SK-N-SH treated with all-trans-retinoic acid at 6 μM for 48 hours (cell line): ENCODE results near the gene TMEM139.
A peak's percentile ranks its signal among the peaks of the same experiment; 100 is the strongest.

Experiments used
- ATAC-seq: fragments of 200-7000 bp; cut with Tn5 transposase; 3 replicates; pipeline ENCODE4 v1.9.1; 2020; ENCODE audit warnings: mild to moderate bottlenecking, moderate library complexity
- ARNTL ChIP-seq: fragments of 450-650 bp; formaldehyde crosslinking; IDR thresholded peaks from 2 replicates; pipeline ENCODE4 v1.5.0; 2020; ENCODE audit warnings: low read depth, mild to moderate bottlenecking, moderate library complexity, borderline replicate concordance
- BACH2 ChIP-seq: fragments of 250-450 bp; sonication (Bioruptor Pico); IDR thresholded peaks from 2 replicates; pipeline ENCODE4 v1.9.0; 2021; ENCODE audit warnings: mild to moderate bottlenecking, borderline replicate concordance
- CSDC2 ChIP-seq: fragments of 250-450 bp; sonication (Bioruptor Pico); IDR thresholded peaks from 2 replicates; pipeline ENCODE4 v1.5.0; 2020; ENCODE audit warnings: mild to moderate bottlenecking, moderate library complexity
- GLIS3 ChIP-seq: fragments of 250-450 bp; sonication (Bioruptor Pico); IDR thresholded peaks from 2 replicates; pipeline ENCODE4 v1.5.0; 2020; ENCODE audit warnings: mild to moderate bottlenecking, moderate library complexity
- ISL1 ChIP-seq: fragments of 250-450 bp; sonication (Bioruptor Pico); IDR thresholded peaks from 2 replicates; pipeline ENCODE4 v2.1.2; 2022; ENCODE audit warnings: mild to moderate bottlenecking, moderate library complexity
- OSR1 ChIP-seq: fragments of 250-450 bp; sonication (Bioruptor Pico); IDR thresholded peaks from 2 replicates; pipeline ENCODE4 v1.8.0; 2022; ENCODE audit warnings: moderate library complexity, mild to moderate bottlenecking, inconsistent platforms
- PPARA ChIP-seq: fragments of 250-450 bp; sonication (Bioruptor Pico); IDR thresholded peaks from 2 replicates; pipeline ENCODE4 v1.5.0; 2020; ENCODE audit warnings: mild to moderate bottlenecking, borderline replicate concordance
- RARB ChIP-seq: fragments of 250-450 bp; sonication (Bioruptor Pico); IDR thresholded peaks from 2 replicates; pipeline ENCODE4 v1.8.0; 2021; ENCODE audit warnings: mild to moderate bottlenecking, moderate library complexity
- SNAI2 ChIP-seq: fragments of 250-450 bp; sonication (Bioruptor Pico); IDR thresholded peaks from 2 replicates; pipeline ENCODE4 v1.5.0; 2020; ENCODE audit warnings: mild to moderate bottlenecking, moderate library complexity
- TCF4 ChIP-seq: fragments of 250-450 bp; sonication (Bioruptor Pico); IDR thresholded peaks from 2 replicates; pipeline ENCODE4 v1.8.0; 2021; ENCODE audit warnings: mild to moderate bottlenecking, moderate library complexity, borderline replicate concordance
- TOX ChIP-seq: fragments of 250-450 bp; sonication (Bioruptor Pico); IDR thresholded peaks from 2 replicates; pipeline ENCODE4 v1.8.0; 2021; ENCODE audit warnings: mild to moderate bottlenecking, moderate library complexity, borderline replicate concordance
- ZC3H10 ChIP-seq: fragments of 250-450 bp; sonication (Bioruptor Pico); IDR thresholded peaks from 2 replicates; pipeline ENCODE4 v1.5.1; 2021; ENCODE audit warnings: mild to moderate bottlenecking, moderate library complexity
- ZFP3 ChIP-seq: fragments of 250-450 bp; sonication (Bioruptor Pico); IDR thresholded peaks from 2 replicates; pipeline ENCODE4 v1.5.0; 2020; ENCODE audit warnings: mild to moderate bottlenecking, moderate library complexity
- ZFP30 ChIP-seq: fragments of 450-650 bp; formaldehyde crosslinking; IDR thresholded peaks from 2 replicates; pipeline ENCODE4 v1.5.0; 2022; ENCODE audit warnings: mild to moderate bottlenecking, moderate library complexity
- ZNF565 ChIP-seq: fragments of 450-650 bp; formaldehyde crosslinking; conservative IDR thresholded peaks from 2 replicates; pipeline ENCODE4 v1.5.0; 2020; ENCODE audit warnings: low read depth, mild to moderate bottlenecking, moderate library complexity
- ZNF70 ChIP-seq: fragments of 450-650 bp; formaldehyde crosslinking; IDR thresholded peaks from 2 replicates; pipeline ENCODE4 v1.5.0; 2020; ENCODE audit warnings: mild to moderate bottlenecking, moderate library complexity
- ZNF8 ChIP-seq: fragments of 450-650 bp; formaldehyde crosslinking; IDR thresholded peaks from 2 replicates; pipeline ENCODE4 v1.5.0; 2020; ENCODE audit warnings: mild to moderate bottlenecking, moderate library complexity
- TF ChIP-seq, protein P1 (sequence below): fragments of 250-450 bp; sonication (Bioruptor Pico); IDR thresholded peaks from 2 replicates; pipeline ENCODE4 v1.5.0; 2020; ENCODE audit warnings: mild to moderate bottlenecking, moderate library complexity
- TF ChIP-seq, protein P2 (sequence below): fragments of 250-450 bp; sonication (Bioruptor Pico); IDR thresholded peaks from 2 replicates; pipeline ENCODE4 v1.5.1; 2021; ENCODE audit warnings: mild to moderate bottlenecking, moderate library complexity
- TF ChIP-seq, protein P3 (sequence below): fragments of 250-450 bp; sonication (Bioruptor Pico); IDR thresholded peaks from 2 replicates; pipeline ENCODE4 v1.8.0; 2020; ENCODE audit warnings: mild to moderate bottlenecking, moderate library complexity, borderline replicate concordance
- TF ChIP-seq, protein P4 (sequence below): fragments of 250-450 bp; sonication (Bioruptor Pico); IDR thresholded peaks from 2 replicates; pipeline ENCODE4 v1.8.0; 2021; ENCODE audit warnings: low read depth, mild to moderate bottlenecking, moderate library complexity, borderline replicate concordance
- TF ChIP-seq, protein P5 (sequence below): fragments of 250-450 bp; sonication (Bioruptor Pico); IDR thresholded peaks from 2 replicates; pipeline ENCODE4 v1.5.1; 2020; ENCODE audit warnings: low read depth, mild to moderate bottlenecking, moderate library complexity

The TMEM139 gene

DNA sequence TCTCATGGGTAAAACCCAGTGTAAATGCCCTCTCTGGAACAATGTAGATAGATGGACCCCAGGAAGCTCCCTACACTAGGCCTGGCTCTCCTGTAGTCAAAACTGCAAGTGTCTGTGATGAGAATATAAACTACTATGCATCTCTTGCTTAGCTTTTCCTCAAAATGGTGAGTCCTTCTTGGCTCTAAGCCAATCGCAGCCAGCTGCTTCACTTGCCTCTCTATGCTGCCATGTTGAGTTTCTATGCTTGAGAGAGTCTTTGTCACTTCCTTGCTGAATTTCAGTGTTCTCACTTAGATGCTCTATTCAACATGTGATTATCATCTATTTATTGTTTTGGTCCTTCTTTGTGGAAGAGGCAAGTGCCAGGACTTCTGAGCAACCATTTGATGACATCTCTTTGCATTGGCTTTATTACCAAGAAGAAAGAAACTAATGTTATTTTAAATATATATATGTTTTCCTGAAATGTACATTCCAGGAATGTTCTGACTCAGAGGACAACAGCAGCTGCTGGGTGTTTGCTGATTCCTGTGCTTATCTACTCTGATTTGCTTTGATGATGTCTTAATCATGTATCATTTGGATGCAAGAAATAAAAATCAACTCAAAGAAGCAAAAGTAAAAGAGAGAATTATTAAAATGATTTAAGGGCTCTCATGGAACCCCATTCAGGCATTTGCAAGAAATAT, 46.3 kb upstream of the TMEM139 start:
- TF ChIP-seq CSDC2 (CRISPR knock-in tag) = no peak
- TF ChIP-seq ISL1 (CRISPR knock-in tag) = no peak
- no peak for TF ChIP-seq ZNF70 (CRISPR knock-in tag)
- TF ChIP-seq, protein P1, sequence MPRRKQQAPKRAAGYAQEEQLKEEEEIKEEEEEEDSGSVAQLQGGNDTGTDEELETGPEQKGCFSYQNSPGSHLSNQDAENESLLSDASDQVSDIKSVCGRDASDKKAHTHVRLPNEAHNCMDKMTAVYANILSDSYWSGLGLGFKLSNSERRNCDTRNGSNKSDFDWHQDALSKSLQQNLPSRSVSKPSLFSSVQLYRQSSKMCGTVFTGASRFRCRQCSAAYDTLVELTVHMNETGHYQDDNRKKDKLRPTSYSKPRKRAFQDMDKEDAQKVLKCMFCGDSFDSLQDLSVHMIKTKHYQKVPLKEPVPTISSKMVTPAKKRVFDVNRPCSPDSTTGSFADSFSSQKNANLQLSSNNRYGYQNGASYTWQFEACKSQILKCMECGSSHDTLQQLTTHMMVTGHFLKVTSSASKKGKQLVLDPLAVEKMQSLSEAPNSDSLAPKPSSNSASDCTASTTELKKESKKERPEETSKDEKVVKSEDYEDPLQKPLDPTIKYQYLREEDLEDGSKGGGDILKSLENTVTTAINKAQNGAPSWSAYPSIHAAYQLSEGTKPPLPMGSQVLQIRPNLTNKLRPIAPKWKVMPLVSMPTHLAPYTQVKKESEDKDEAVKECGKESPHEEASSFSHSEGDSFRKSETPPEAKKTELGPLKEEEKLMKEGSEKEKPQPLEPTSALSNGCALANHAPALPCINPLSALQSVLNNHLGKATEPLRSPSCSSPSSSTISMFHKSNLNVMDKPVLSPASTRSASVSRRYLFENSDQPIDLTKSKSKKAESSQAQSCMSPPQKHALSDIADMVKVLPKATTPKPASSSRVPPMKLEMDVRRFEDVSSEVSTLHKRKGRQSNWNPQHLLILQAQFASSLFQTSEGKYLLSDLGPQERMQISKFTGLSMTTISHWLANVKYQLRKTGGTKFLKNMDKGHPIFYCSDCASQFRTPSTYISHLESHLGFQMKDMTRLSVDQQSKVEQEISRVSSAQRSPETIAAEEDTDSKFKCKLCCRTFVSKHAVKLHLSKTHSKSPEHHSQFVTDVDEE (CRISPR knock-in tag) = no peak
- TF ChIP-seq, protein P2, sequence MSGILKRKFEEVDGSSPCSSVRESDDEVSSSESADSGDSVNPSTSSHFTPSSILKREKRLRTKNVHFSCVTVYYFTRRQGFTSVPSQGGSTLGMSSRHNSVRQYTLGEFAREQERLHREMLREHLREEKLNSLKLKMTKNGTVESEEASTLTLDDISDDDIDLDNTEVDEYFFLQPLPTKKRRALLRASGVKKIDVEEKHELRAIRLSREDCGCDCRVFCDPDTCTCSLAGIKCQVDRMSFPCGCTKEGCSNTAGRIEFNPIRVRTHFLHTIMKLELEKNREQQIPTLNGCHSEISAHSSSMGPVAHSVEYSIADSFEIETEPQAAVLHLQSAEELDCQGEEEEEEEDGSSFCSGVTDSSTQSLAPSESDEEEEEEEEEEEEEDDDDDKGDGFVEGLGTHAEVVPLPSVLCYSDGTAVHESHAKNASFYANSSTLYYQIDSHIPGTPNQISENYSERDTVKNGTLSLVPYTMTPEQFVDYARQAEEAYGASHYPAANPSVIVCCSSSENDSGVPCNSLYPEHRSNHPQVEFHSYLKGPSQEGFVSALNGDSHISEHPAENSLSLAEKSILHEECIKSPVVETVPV = no peak
- no peak for TF ChIP-seq ZNF8 (CRISPR knock-in tag)
- TF ChIP-seq, protein P3, sequence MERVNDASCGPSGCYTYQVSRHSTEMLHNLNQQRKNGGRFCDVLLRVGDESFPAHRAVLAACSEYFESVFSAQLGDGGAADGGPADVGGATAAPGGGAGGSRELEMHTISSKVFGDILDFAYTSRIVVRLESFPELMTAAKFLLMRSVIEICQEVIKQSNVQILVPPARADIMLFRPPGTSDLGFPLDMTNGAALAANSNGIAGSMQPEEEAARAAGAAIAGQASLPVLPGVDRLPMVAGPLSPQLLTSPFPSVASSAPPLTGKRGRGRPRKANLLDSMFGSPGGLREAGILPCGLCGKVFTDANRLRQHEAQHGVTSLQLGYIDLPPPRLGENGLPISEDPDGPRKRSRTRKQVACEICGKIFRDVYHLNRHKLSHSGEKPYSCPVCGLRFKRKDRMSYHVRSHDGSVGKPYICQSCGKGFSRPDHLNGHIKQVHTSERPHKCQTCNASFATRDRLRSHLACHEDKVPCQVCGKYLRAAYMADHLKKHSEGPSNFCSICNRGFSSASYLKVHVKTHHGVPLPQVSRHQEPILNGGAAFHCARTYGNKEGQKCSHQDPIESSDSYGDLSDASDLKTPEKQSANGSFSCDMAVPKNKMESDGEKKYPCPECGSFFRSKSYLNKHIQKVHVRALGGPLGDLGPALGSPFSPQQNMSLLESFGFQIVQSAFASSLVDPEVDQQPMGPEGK (CRISPR knock-in tag) = no peak
- TF ChIP-seq ARNTL (CRISPR knock-in tag) = no peak
- ATAC-seq = no peak

DNA sequence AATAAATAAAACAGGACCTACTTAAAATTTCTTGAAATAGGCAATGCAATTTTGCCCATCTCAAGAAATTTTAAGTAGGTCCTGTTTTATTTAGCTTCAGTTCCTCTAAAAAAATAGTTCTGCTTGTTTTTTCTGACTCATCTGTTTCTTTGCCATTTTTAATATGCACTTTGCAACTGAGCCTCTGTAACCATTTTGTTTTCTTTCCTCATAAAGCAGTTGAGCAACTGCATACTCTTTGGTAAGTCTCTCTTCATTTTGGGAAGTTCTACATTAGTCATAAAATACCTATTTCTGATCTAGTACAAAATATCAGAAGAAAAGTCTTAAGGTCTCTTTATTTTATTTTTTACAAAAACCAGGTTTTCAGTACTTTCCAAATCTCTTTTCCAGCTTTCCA, 44.9 kb upstream of the TMEM139 start:
- no peak for TF ChIP-seq ZFP3 (CRISPR knock-in tag)
- TF ChIP-seq ZFP30 (CRISPR knock-in tag) = no peak
- no peak for TF ChIP-seq TOX (CRISPR knock-in tag)
- no peak for ATAC-seq

DNA sequence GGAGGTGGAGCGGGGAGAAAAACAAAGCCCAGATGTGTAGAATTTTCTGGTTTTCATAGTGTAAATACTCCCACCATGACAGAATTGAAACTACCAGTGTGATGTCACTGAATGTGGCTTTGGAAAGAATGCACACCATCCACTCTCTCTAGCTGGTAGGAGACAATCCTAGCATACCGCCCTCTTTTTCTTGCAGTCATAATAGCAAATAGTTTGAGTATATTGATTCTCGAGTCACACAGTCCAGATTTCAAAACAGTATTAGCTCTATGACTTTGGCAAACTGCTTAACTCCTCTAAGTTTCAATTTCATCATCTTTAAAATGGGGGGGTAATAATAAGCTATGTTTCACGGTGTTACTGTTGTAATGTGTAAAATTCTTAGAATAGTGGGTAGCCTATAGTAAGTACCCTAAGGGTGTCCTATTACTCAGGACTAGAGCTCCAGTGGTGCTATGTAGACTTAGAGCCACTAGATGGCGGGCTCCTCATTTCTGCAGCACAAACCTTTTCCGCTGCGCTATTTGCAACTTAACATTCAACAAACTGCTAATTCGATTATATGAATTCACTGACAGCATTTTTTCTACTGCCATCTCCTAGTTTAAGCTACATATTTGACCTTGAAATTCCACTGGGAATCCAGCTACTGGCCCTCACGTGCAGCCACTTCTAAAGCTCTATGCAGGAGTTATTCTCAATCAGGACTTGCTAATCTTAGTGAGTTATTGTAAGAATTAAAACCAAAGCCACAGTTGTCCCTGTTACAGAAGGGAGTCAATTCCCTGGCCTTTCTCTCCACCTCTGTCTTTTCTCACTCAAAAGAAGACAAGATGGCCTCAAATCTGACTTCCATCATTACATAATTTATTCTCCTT, 44.2 kb upstream of the TMEM139 start:
- no peak for TF ChIP-seq OSR1 (CRISPR knock-in tag)
- TF ChIP-seq ARNTL (CRISPR knock-in tag) = no peak
- TF ChIP-seq TCF4 = no peak
- TF ChIP-seq RARB (CRISPR knock-in tag) = no peak
- TF ChIP-seq, protein P4, sequence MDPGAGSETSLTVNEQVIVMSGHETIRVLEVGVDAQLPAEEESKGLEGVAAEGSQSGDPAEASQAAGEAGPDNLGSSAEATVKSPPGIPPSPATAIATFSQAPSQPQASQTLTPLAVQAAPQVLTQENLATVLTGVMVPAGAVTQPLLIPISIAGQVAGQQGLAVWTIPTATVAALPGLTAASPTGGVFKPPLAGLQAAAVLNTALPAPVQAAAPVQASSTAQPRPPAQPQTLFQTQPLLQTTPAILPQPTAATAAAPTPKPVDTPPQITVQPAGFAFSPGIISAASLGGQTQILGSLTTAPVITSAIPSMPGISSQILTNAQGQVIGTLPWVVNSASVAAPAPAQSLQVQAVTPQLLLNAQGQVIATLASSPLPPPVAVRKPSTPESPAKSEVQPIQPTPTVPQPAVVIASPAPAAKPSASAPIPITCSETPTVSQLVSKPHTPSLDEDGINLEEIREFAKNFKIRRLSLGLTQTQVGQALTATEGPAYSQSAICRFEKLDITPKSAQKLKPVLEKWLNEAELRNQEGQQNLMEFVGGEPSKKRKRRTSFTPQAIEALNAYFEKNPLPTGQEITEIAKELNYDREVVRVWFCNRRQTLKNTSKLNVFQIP (CRISPR knock-in tag) = no peak
- TF ChIP-seq ZC3H10 (CRISPR knock-in tag) = no peak
- TF ChIP-seq ZNF565 (CRISPR knock-in tag) = no peak
- TF ChIP-seq, protein P3 (CRISPR knock-in tag) = no peak
- no peak for TF ChIP-seq GLIS3 (CRISPR knock-in tag)
- no peak for TF ChIP-seq ZNF70 (CRISPR knock-in tag)
- no peak for TF ChIP-seq PPARA
- TF ChIP-seq, protein P5, sequence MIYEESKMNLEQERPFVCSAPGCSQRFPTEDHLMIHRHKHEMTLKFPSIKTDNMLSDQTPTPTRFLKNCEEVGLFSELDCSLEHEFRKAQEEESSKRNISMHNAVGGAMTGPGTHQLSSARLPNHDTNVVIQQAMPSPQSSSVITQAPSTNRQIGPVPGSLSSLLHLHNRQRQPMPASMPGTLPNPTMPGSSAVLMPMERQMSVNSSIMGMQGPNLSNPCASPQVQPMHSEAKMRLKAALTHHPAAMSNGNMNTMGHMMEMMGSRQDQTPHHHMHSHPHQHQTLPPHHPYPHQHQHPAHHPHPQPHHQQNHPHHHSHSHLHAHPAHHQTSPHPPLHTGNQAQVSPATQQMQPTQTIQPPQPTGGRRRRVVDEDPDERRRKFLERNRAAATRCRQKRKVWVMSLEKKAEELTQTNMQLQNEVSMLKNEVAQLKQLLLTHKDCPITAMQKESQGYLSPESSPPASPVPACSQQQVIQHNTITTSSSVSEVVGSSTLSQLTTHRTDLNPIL (CRISPR knock-in tag) = no peak
- TF ChIP-seq ZFP30 (CRISPR knock-in tag) = no peak
- TF ChIP-seq SNAI2 (CRISPR knock-in tag) = no peak
- no peak for TF ChIP-seq BACH2
- TF ChIP-seq, all 23 proteins: peak for 0
- peak; percentile 97 for ATAC-seq
